ENCODE measurements around the gene USP11. TPM values are rescaled to one million over a fixed set of nuclear protein-coding genes. Genes with fewer than 3 reads are reported as not detected.

USP11 gene
- total RNA-seq, 1 donor from 2014 or later, result 22.7 TPM

- intact Hi-C loops (cut with micrococcal nuclease), result no loop called here
Measured at GRCh38 chrX:47222751-47223350, 10.0 kb upstream of the USP11 start.

GRCh38 chrX:47223476-47224250, 9.1 kb upstream of the USP11 start:
- intact Hi-C loops (cut with micrococcal nuclease), result no loop called here

GRCh38 chrX:47224266-47224895, 8.4 kb upstream of the USP11 start:
- intact Hi-C loops (cut with micrococcal nuclease), result no loop called here

GRCh38 chrX:47224896-47225290, 7.9 kb upstream of the USP11 start:
- intact Hi-C loops (cut with micrococcal nuclease), result no loop called here

- intact Hi-C loops (cut with micrococcal nuclease), result no loop called here
Measured at GRCh38 chrX:47226071-47226470, 6.7 kb upstream of the USP11 start.

- intact Hi-C loops (cut with micrococcal nuclease), result no loop called here
Measured at GRCh38 chrX:47226531-47227333, 6.1 kb upstream of the USP11 start.

GRCh38 chrX:47227334-47227583, 5.5 kb upstream of the USP11 start:
- intact Hi-C loops (cut with micrococcal nuclease), result no loop called here

GRCh38 chrX:47228550-47229270, 4.1 kb upstream of the USP11 start:
- intact Hi-C loops (cut with micrococcal nuclease), result no loop called here

- intact Hi-C loops (cut with micrococcal nuclease), result no loop called here
Measured at GRCh38 chrX:47229427-47229826, 3.4 kb upstream of the USP11 start.

- intact Hi-C loops (cut with micrococcal nuclease), result loop anchor here (5.0 kb wide), 2 partner anchors 82 to 393 kb away; partner anchors contain the start of gene RP2
Measured at GRCh38 chrX:47230136-47230868, 2.5 kb upstream of the USP11 start.

GRCh38 chrX:47231167-47231566, 1.6 kb upstream of the USP11 start:
- intact Hi-C loops (cut with micrococcal nuclease), result loop anchor here (5.0 kb wide), 2 partner anchors 81 to 394 kb away; partner anchors contain the start of gene RP2

GRCh38 chrX:47232197-47232802, 509 bp upstream of the USP11 start:
- intact Hi-C loops (cut with micrococcal nuclease), result loop anchor here (2.0 to 5.0 kb wide), 6 partner anchors 80 to 1289 kb away; partner anchors contain the start of genes ARAF, EBP and RP2

GRCh38 chrX:47233333-47234113, 714 bp downstream of the USP11 start:
- intact Hi-C loops (cut with micrococcal nuclease), result loop anchor here (1.0 to 5.0 kb wide), 16 partner anchors 15 to 1287 kb away; partner anchors contain the start of genes ARAF, CDK16, EBP and ELK1

GRCh38 chrX:47234583-47234982, 1.8 kb downstream of the USP11 start:
- intact Hi-C loops (cut with micrococcal nuclease), result loop anchor here (5.0 kb wide), 2 partner anchors 78 to 397 kb away; partner anchors contain the start of gene RP2

- intact Hi-C loops (cut with micrococcal nuclease), result no loop called here
Measured at GRCh38 chrX:47235691-47236103, 2.9 kb downstream of the USP11 start.

GRCh38 chrX:47239199-47239598, 6.4 kb downstream of the USP11 start:
- intact Hi-C loops (cut with micrococcal nuclease), result no loop called here

- intact Hi-C loops (cut with micrococcal nuclease), result no loop called here
Measured at GRCh38 chrX:47239898-47240545, 7.2 kb downstream of the USP11 start.

GRCh38 chrX:47240619-47241018, 7.8 kb downstream of the USP11 start:
- intact Hi-C loops (cut with micrococcal nuclease), result no loop called here

Data from T-helper 1 cell treated with Interleukin-12 subunit alpha and Interleukin-12 subunit beta and Interleukin-4 antibody, amounts not matched to agents 30 ng/mL and 1 ng/mL, for 36 hours (primary cell).